Gastroesophageal sphincter (tissue), 4 donors: Measurements from ENCODE around the gene DCAF8. TPM values are rescaled to one million over a fixed set of nuclear protein-coding genes. Genes with fewer than 3 reads are reported as not detected.

Experiments
- ATAC-seq: fragments of 150-250 bp; one replicate; pipeline ENCODE4 v1.9.1; 2016; ENCODE audit warnings: mild to moderate bottlenecking, moderate library complexity
- H3K27ac ChIP-seq, 4 donors: fragments of 200-600 bp; sonication (generic) in 3 of 4; 1 replicate in 3 of 4; 2 replicates in 1 of 4; pipeline ENCODE4 v1.5.1; 2016 to 2019
- H3K27me3 ChIP-seq: fragments of 200-600 bp; sonication (generic); one replicate; pipeline ENCODE4 v1.5.1; 2019
- H3K36me3 ChIP-seq, 2 donors: fragments of 200-600 bp; sonication (generic); one replicate each; pipeline ENCODE4 v1.5.1; 2019; ENCODE audit warnings: control low read depth in 1 of 2
- H3K4me1 ChIP-seq, 3 donors: fragments of 200-600 bp; sonication (generic); 1 replicate in 2 of 3; 2 replicates in 1 of 3; pipeline ENCODE4 v1.5.1; 2016 to 2019; ENCODE audit warnings: control low read depth in 2 of 3
- H3K4me3 ChIP-seq, 2 donors: fragments of 200-600 bp; sonication (generic); one replicate each; pipeline ENCODE4 v1.5.1; 2019; ENCODE audit warnings: mild to moderate bottlenecking in 1 of 2, moderate library complexity in 1 of 2
- H3K9me3 ChIP-seq, 3 donors: fragments of 200-600 bp; sonication (generic); one replicate each; pipeline ENCODE4 v1.5.1; 2017 to 2019; ENCODE audit warnings: control low read depth in 2 of 3
- CTCF ChIP-seq, 4 experiments: fragments of 200-600 bp in 2 of 4; fragments of 450-650 bp in 2 of 4; sonication (generic) in 1 of 4; IDR thresholded peaks; one replicate each; pipeline ENCODE4 v1.5.1; 2017 to 2019; ENCODE audit warnings: antibody characterized with exemption in 4 of 4, mild to moderate bottlenecking in 2 of 4, moderate library complexity in 2 of 4
- EP300 ChIP-seq: sonication (generic); formaldehyde crosslinking; IDR thresholded peaks from one replicate; pipeline ENCODE4 v1.6.1; 2017; ENCODE audit warnings: antibody characterized with exemption, mild to moderate bottlenecking
- POLR2A ChIP-seq, 2 donors: fragments of 450-650 bp; IDR thresholded peaks; one replicate each; pipeline ENCODE4 v1.6.1; 2017; ENCODE audit warnings: antibody characterized with exemption in 2 of 2, mild to moderate bottlenecking in 2 of 2, moderate library complexity in 1 of 2
- POLR2AphosphoS5 ChIP-seq: sonication (generic); formaldehyde crosslinking; IDR thresholded peaks from one replicate; pipeline ENCODE4 v1.6.1; 2017; ENCODE audit warnings: antibody characterized with exemption
- WGBS, 2 donors: methylation state at CpG; one replicate each; pipeline ENCODE4 v1.1.5; 2018; ENCODE audit warnings: low coverage in 1 of 2; 5-methylcytosine and 5-hydroxymethylcytosine counted together
- total RNA-seq, 4 donors: library from RNA; depleted of rRNA; stranded (reverse); fragments of >200 nt; gene quantifications; one replicate each; pipeline ENCODE4 v1.1.0, GENCODE V29; 2016

Gene DCAF8
- total RNA-seq, 4 donors from 2014 or later, result 154 to 211 (median 159) TPM

GRCh38 chr1:160256396-160257046, 5.8 kb downstream of the DCAF8 start:
- no peak for TF ChIP-seq POLR2AphosphoS5
- no peak for TF ChIP-seq CTCF (IDR thresholded peaks at IDR 0.05)
- no peak for TF ChIP-seq EP300
- TF ChIP-seq POLR2A (IDR thresholded peaks at IDR 0.05), result no peak
- ATAC-seq, result no peak
- peaks cover 0 to 15% of the 10 kb centered on the region in 2 donors for H3K36me3 ChIP-seq
- WGBS, 2 donors, result 18 to 36% methylated on average over 3 of the region's 3 CpGs
- no peaks in the 10 kb centered on the region for H3K27me3 ChIP-seq
- H3K4me3 ChIP-seq, result no peak overlapping the region
- no peaks in the 10 kb centered on the region for H3K9me3 ChIP-seq
- peak overlapping the region in 2 of 4 donors; percentile 16 to 28 for H3K27ac ChIP-seq
- peaks cover 20 to 75% (median 25%) of the 10 kb centered on the region in 3 donors for H3K4me1 ChIP-seq

GRCh38 chr1:160255781-160256300, 6.5 kb downstream of the DCAF8 start:
- no peak overlapping the region for H3K4me3 ChIP-seq
- no peaks in the 10 kb centered on the region for H3K27me3 ChIP-seq
- TF ChIP-seq EP300 (no peak), POLR2AphosphoS5 (no peak), CTCF (IDR thresholded peaks at IDR 0.05) (no peak), POLR2A (IDR thresholded peaks at IDR 0.05) (no peak)
- peaks cover 0 to 15% of the 10 kb centered on the region in 2 donors for H3K36me3 ChIP-seq
- no peaks in the 10 kb centered on the region for H3K9me3 ChIP-seq
- ATAC-seq, result no peak
- H3K4me1 ChIP-seq, result peaks cover 23 to 75% (median 25%) of the 10 kb centered on the region in 3 donors
- 59 to 66% methylated on average over 4 of the region's 4 CpGs for WGBS, 2 donors
- H3K27ac ChIP-seq, result peak overlapping the region in 2 of 4 donors; percentile 16 to 28

- peaks cover 7 to 63% (median 11%) of the 10 kb centered on the region in 3 donors for H3K4me1 ChIP-seq
- H3K27ac ChIP-seq, result peak overlapping the region in 3 of 4 donors; percentile 39 to 45 (median 40)
- no peaks in the 10 kb centered on the region for H3K27me3 ChIP-seq
- no peak overlapping the region for H3K4me3 ChIP-seq
- peaks cover 0 to 10% of the 10 kb centered on the region in 2 donors for H3K36me3 ChIP-seq
- WGBS, 2 donors, result 36 to 43% methylated on average over 2 to 3 of the region's 5 CpGs
- no peaks in the 10 kb centered on the region for H3K9me3 ChIP-seq
- ATAC-seq, result peak; percentile 95
- TF ChIP-seq POLR2AphosphoS5, result peak; percentile 44
- TF ChIP-seq POLR2A (IDR thresholded peaks at IDR 0.05), result no peak
- TF ChIP-seq EP300, result no peak
- peak; percentile 70 to 92 (median 73) for TF ChIP-seq CTCF (IDR thresholded peaks at IDR 0.05)
These were observed 10.4 kb downstream of the DCAF8 start for GRCh38 chr1:160251687-160252526.

- ATAC-seq, result no peak
- Histone ChIP-seq H3K9me3 (no peaks in the 10 kb centered on the region), H3K4me1 (peaks cover 3 to 63% (median 7%) of the 10 kb centered on the region in 3 donors), H3K4me3 (no peak overlapping the region), H3K27ac (peak overlapping the region in 3 of 4 donors; percentile 19 to 45 (median 40)), H3K27me3 (no peaks in the 10 kb centered on the region), H3K36me3 (peaks cover 0 to 10% of the 10 kb centered on the region in 2 donors)
- TF ChIP-seq CTCF (IDR thresholded peaks at IDR 0.05), result no peak
- TF ChIP-seq EP300, result no peak
- no peak for TF ChIP-seq POLR2A (IDR thresholded peaks at IDR 0.05)
- no peak for TF ChIP-seq POLR2AphosphoS5
These were observed 11.3 kb downstream of the DCAF8 start for GRCh38 chr1:160251011-160251410.
